Peyer's patch (tissue), 4 donors: Measurements from ENCODE around the gene IGFBP2. TPM values are rescaled to one million over a fixed set of nuclear protein-coding genes. Genes with fewer than 3 reads are reported as not detected.

Source experiments
- DNase-seq, 3 donors: peaks; one replicate each; pipeline ENCODE4 v3.0.0-alpha.2; 2017 to 2019
- H3K27ac ChIP-seq, 4 donors: fragments of 200-600 bp; sonication (generic); one replicate each; pipeline ENCODE4 v1.5.1; 2016 to 2019
- H3K27me3 ChIP-seq, 2 donors: fragments of 200-600 bp; sonication (generic); one replicate each; pipeline ENCODE4 v1.5.1; 2019
- H3K36me3 ChIP-seq, 3 donors: fragments of 200-600 bp; sonication (generic); one replicate each; pipeline ENCODE4 v1.5.1; 2016 to 2019
- H3K4me1 ChIP-seq, 4 donors: fragments of 200-600 bp; sonication (generic); one replicate each; pipeline ENCODE4 v1.5.1; 2016 to 2019
- H3K4me3 ChIP-seq, 4 donors: fragments of 200-600 bp; sonication (generic); 1 replicate in 3 of 4; 2 replicates in 1 of 4; pipeline ENCODE4 v1.5.1; 2016 to 2019; ENCODE audit warnings: mild to moderate bottlenecking in 1 of 4
- H3K9me3 ChIP-seq, 4 donors: fragments of 200-600 bp; sonication (generic); one replicate each; pipeline ENCODE4 v1.5.1; 2016 to 2019; ENCODE audit warnings: mild to moderate bottlenecking in 1 of 4
- CTCF ChIP-seq, 6 experiments: fragments of 450-650 bp in 4 of 6; fragments of 200-600 bp in 2 of 6; sonication (generic) in 1 of 6; IDR thresholded peaks; one replicate each; pipeline ENCODE4 v1.5.1; 2017 to 2019; ENCODE audit warnings: antibody characterized with exemption in 6 of 6, mild to moderate bottlenecking in 3 of 6, moderate library complexity in 1 of 6
- POLR2A ChIP-seq, 2 donors: fragments of 450-650 bp; IDR thresholded peaks; one replicate each; pipeline ENCODE4 v1.5.1; 2017; ENCODE audit warnings: antibody characterized with exemption in 2 of 2, mild to moderate bottlenecking in 2 of 2, moderate library complexity in 2 of 2
- total RNA-seq, 4 donors: library from RNA; depleted of rRNA; stranded (reverse); fragments of >200 nt; gene quantifications; one replicate each; pipeline ENCODE4 v1.1.0, GENCODE V29; 2016

IGFBP2 gene
- total RNA-seq, 4 donors from 2014 or later: 24.8 to 51.9 (median 44.6) TPM

- DNase-seq: no peak
- peaks cover 0 to 19% (median 0%) of the 10 kb centered on the region in 4 donors for H3K4me1 ChIP-seq
- H3K27me3 ChIP-seq: no peaks in the 10 kb centered on the region
- H3K36me3 ChIP-seq: peaks cover 0 to 34% (median 0%) of the 10 kb centered on the region in 3 donors
- no peak overlapping the region for H3K4me3 ChIP-seq
- no peaks in the 10 kb centered on the region for H3K9me3 ChIP-seq
- H3K27ac ChIP-seq: no peak overlapping the region
- TF ChIP-seq CTCF (IDR thresholded peaks at IDR 0.05): no peak
These were observed 44.3 kb downstream of the IGFBP2 start for GRCh38 chr2:216677439-216678097.

- Histone ChIP-seq H3K27me3 (no peaks in the 10 kb centered on the region), H3K4me1 (peaks cover 0 to 19% (median 0%) of the 10 kb centered on the region in 4 donors), H3K36me3 (peaks cover 0 to 34% (median 0%) of the 10 kb centered on the region in 3 donors), H3K27ac (no peak overlapping the region), H3K9me3 (no peaks in the 10 kb centered on the region), H3K4me3 (no peak overlapping the region)
- DNase-seq: no peak
- TF ChIP-seq POLR2A (IDR thresholded peaks at IDR 0.05): no peak
These were observed 44.9 kb downstream of the IGFBP2 start for GRCh38 chr2:216678098-216678465.

- TF ChIP-seq POLR2A (IDR thresholded peaks at IDR 0.05): no peak
- TF ChIP-seq CTCF (IDR thresholded peaks at IDR 0.05): no peak
- Histone ChIP-seq H3K27ac (peak overlapping the region in 2 of 4 donors; percentile 34 to 68), H3K4me3 (no peak overlapping the region), H3K9me3 (no peaks in the 10 kb centered on the region), H3K27me3 (no peaks in the 10 kb centered on the region), H3K36me3 (peaks cover 0 to 34% (median 0%) of the 10 kb centered on the region in 3 donors), H3K4me1 (peaks cover 0 to 28% (median 0%) of the 10 kb centered on the region in 4 donors)
- DNase-seq: no peak
These were observed 45.8 kb downstream of the IGFBP2 start for GRCh38 chr2:216678813-216679657.

GRCh38 chr2:216679658-216680024 lies 46.4 kb downstream of the IGFBP2 start:
- Histone ChIP-seq H3K4me1 (peaks cover 0 to 34% (median 0%) of the 10 kb centered on the region in 4 donors), H3K27me3 (no peaks in the 10 kb centered on the region), H3K36me3 (peaks cover 0 to 34% (median 0%) of the 10 kb centered on the region in 3 donors), H3K9me3 (no peaks in the 10 kb centered on the region), H3K4me3 (no peak overlapping the region), H3K27ac (peak overlapping the region in 3 of 4 donors; percentile 2 to 68 (median 34))
- TF ChIP-seq POLR2A (IDR thresholded peaks at IDR 0.05) (no peak), CTCF (IDR thresholded peaks at IDR 0.05) (no peak)
- DNase-seq: no peak

- Histone ChIP-seq H3K9me3 (no peaks in the 10 kb centered on the region), H3K4me1 (peaks cover 0 to 38% (median 0%) of the 10 kb centered on the region in 4 donors), H3K4me3 (no peak overlapping the region), H3K36me3 (peaks cover 0 to 29% (median 0%) of the 10 kb centered on the region in 3 donors), H3K27me3 (no peaks in the 10 kb centered on the region), H3K27ac (peak overlapping the region in 1 of 4 donors; percentile 68)
- no peak for DNase-seq
- TF ChIP-seq CTCF (IDR thresholded peaks at IDR 0.05): no peak
- TF ChIP-seq POLR2A (IDR thresholded peaks at IDR 0.05): no peak
These were observed 47.9 kb downstream of the IGFBP2 start for GRCh38 chr2:216680951-216681629.
